Measurements from ENCODE around the gene OCA2.
A peak's percentile ranks its signal among the peaks of the same experiment; 100 is the strongest.

OCA2 gene

GRCh38 chr15:28120359-28120640 lies 21.2 kb upstream of the OCA2 start:
- DNase-seq (ENCODE audit: low read depth, low spot score): no peak

- DNase-seq (ENCODE audit: low read depth, low spot score): no peak
Observed at GRCh38 chr15:28118531-28118930, 19.4 kb upstream of the OCA2 start.

GRCh38 chr15:28118083-28118482 lies 19.0 kb upstream of the OCA2 start:
- no peak for DNase-seq (ENCODE audit: low read depth, low spot score)

- no peak for DNase-seq (ENCODE audit: low read depth, low spot score)
Observed at GRCh38 chr15:28117432-28117990, 18.4 kb upstream of the OCA2 start.

GRCh38 chr15:28116521-28117431 lies 17.7 kb upstream of the OCA2 start:
- DNase-seq (ENCODE audit: low read depth, low spot score): no peak

GRCh38 chr15:28115871-28116270 lies 16.8 kb upstream of the OCA2 start:
- no peak for DNase-seq (ENCODE audit: low read depth, low spot score)

GRCh38 chr15:28114721-28115622 lies 15.9 kb upstream of the OCA2 start:
- peak; percentile 56 for DNase-seq (ENCODE audit: low read depth, low spot score)

- DNase-seq (ENCODE audit: low read depth, low spot score): no peak
Observed at GRCh38 chr15:28114114-28114455, 15.0 kb upstream of the OCA2 start.

- DNase-seq (ENCODE audit: low read depth, low spot score): no peak
Observed at GRCh38 chr15:28113394-28114113, 14.4 kb upstream of the OCA2 start.

- DNase-seq (ENCODE audit: low read depth, low spot score): no peak
Observed at GRCh38 chr15:28112962-28113361, 13.8 kb upstream of the OCA2 start.

GRCh38 chr15:28112101-28112760 lies 13.1 kb upstream of the OCA2 start:
- DNase-seq (ENCODE audit: low read depth, low spot score): no peak

GRCh38 chr15:28111543-28111942 lies 12.4 kb upstream of the OCA2 start:
- no peak for DNase-seq (ENCODE audit: low read depth, low spot score)

- no peak for DNase-seq (ENCODE audit: low read depth, low spot score)
Observed at GRCh38 chr15:28110481-28110881, 11.4 kb upstream of the OCA2 start.

- no peak for DNase-seq (ENCODE audit: low read depth, low spot score)
Observed at GRCh38 chr15:28109626-28110455, 10.7 kb upstream of the OCA2 start.

GRCh38 chr15:28107904-28108275 lies 8.8 kb upstream of the OCA2 start:
- peak; percentile 39 for DNase-seq (ENCODE audit: low read depth, low spot score)

- peak; percentile 68 for DNase-seq (ENCODE audit: low read depth, low spot score)
Observed at GRCh38 chr15:28107111-28107903, 8.2 kb upstream of the OCA2 start.

- peak; percentile 61 for DNase-seq (ENCODE audit: low read depth, low spot score)
Observed at GRCh38 chr15:28106294-28107110, 7.4 kb upstream of the OCA2 start.

GRCh38 chr15:28105793-28106192 lies 6.7 kb upstream of the OCA2 start:
- DNase-seq (ENCODE audit: low read depth, low spot score): no peak
